ENCODE data around the gene DDX17. TPM values are rescaled to one million over a fixed set of nuclear protein-coding genes. Genes with fewer than 3 reads are reported as not detected.

Gene DDX17
- total and polyA plus RNA-seq, 2 of the 8 experiments (the other 6 are each of a cell fraction or from before 2014, with no cell fraction given) = 437 to 441 TPM

- Histone ChIP-seq H3K4me1 (replicated peaks in 1 of 4; ENCODE audit: control insufficient read depth in 3 of 4, insufficient read depth in 4 of 4, low read length in 3 of 4) (0 out of 7 replicates have a peak, but pooled peaks cover 0 to 3% (median 0%) of the 10 kb centered on the region in 4 experiments), H2AK5ac (ENCODE audit: low read depth, low read length) (no peak overlapping the region), H3K9me3 (ENCODE audit: insufficient read depth in 2 of 2, low read depth in 1 of 2, low read length in 1 of 2) (no peaks in the 10 kb centered on the region), H3K18ac (ENCODE audit: extremely low read depth, low read length) (no peak overlapping the region), H3K79me2 (ENCODE audit: control insufficient read depth in 1 of 2, insufficient read depth in 2 of 2, low read length in 2 of 2) (no peaks in the 10 kb centered on the region), H2AFZ (ENCODE audit: low read length) (no peak overlapping the region), H2BK120ac (replicated peaks; ENCODE audit: low read depth, low read length) (no peak overlapping the region), H4K20me1 (replicated peaks in 1 of 2; ENCODE audit: control insufficient read depth in 1 of 2, insufficient read depth in 2 of 2, low read length in 2 of 2) (peaks cover 1 to 3% of the 10 kb centered on the region in 2 experiments), H3K27ac (ENCODE audit: low read depth, low read length) (no peak overlapping the region), H3K4me3 (ENCODE audit: extremely low read depth in 1 of 4, insufficient read depth in 2 of 4, low read depth in 3 of 4, low read length in 4 of 4) (no peak overlapping the region), H3K23me2 (ENCODE audit: low read depth, low read length) (no peaks in the 10 kb centered on the region), H3K23ac (ENCODE audit: insufficient read length) (no peak overlapping the region), H3K4ac (replicated peaks; ENCODE audit: insufficient read length, low read depth, low read length) (no peak overlapping the region), H2BK20ac (ENCODE audit: low read length) (no peak overlapping the region), H3K56ac (replicated peaks; ENCODE audit: insufficient read length, low read depth, low read length) (no peak overlapping the region), H3K14ac (ENCODE audit: insufficient read length) (no peak overlapping the region), H3K79me1 (ENCODE audit: low read depth, low read length) (no peaks in the 10 kb centered on the region), H4K91ac (replicated peaks; ENCODE audit: insufficient read length, low read length) (no peak overlapping the region), H3K36me3 (ENCODE audit: control insufficient read depth in 2 of 4, insufficient read depth in 4 of 4, low read length in 3 of 4) (peaks cover 41 to 72% (median 59%) of the 10 kb centered on the region in 4 experiments), H2BK12ac (ENCODE audit: low read depth, low read length) (no peak overlapping the region), H3K27me3 (replicated peaks in 1 of 4; ENCODE audit: control insufficient read depth in 3 of 4, extremely low read depth in 1 of 4, insufficient read depth in 3 of 4, low read length in 3 of 4) (no peaks in the 10 kb centered on the region), H2BK5ac (ENCODE audit: low read depth, low read length) (no peak overlapping the region), H3K9ac (replicated peaks in 1 of 4; ENCODE audit: extremely low read depth in 1 of 4, low read depth in 3 of 4, low read length in 3 of 4) (no peak overlapping the region), H2BK15ac (ENCODE audit: low read length) (no peak overlapping the region), H3K4me2 (ENCODE audit: insufficient read depth in 1 of 2, low read depth in 2 of 2, low read length in 2 of 2) (no peak overlapping the region), H4K5ac (ENCODE audit: insufficient read length, low read depth, low read length) (no peak overlapping the region), H4K8ac (ENCODE audit: extremely low read depth, insufficient read depth, low read length) (no peak overlapping the region)
- POLR2A ChIA-PET (ENCODE audit: partially characterized antibody) = interaction anchor here (1.0 to 40.8 kb wide), 12 partner anchors 7 to 89 kb away, joined by 3 to 1102 read pairs (median 7); partner anchors contain the start of gene KDELR3
- WGBS, 2 experiments (ENCODE audit: extremely low coverage in 1 of 2, insufficient coverage in 1 of 2, insufficient read length in 1 of 2, insufficient replicate concordance in 2 of 2, low coverage in 1 of 2, low lambda C conversion rate in 2 of 2, missing lambda C conversion rate in 1 of 2) = 94% methylated on average over 6 of the region's 6 CpGs; no CpG with 5 or more reads in 1 of the 2 experiments
- TF ChIP-seq POLR2A (IDR thresholded peaks at IDR 0.05; ENCODE audit: control extremely low read depth in 1 of 2, low read depth in 2 of 2, low read length in 2 of 2) (peak in 1 of 2 experiments; percentile 45; a peak in 2 of 3 replicates), SP4 (IDR thresholded peaks at IDR 0.05; ENCODE audit: low read length) (no peak)
- CTCF ChIA-PET (ENCODE audit: partially characterized antibody) = no interaction called here
- no peak for FAIRE-seq
- DNase-seq (ENCODE audit: low read depth in 1 of 2, low spot score in 2 of 2) = no peak
These were observed 23.3 kb downstream of the DDX17 start for GRCh38 chr22:38482662-38483308.
